Embryonic facial prominence (tissue), 1 donor: ENCODE data around the gene PTH1R.
"Not testable (repeated sequence)": the region's sequence is repeated elsewhere in the genome, so short reads cannot be mapped to it uniquely, and the experiment has no call there.

Experiments
- DNase-seq: peaks from one replicate; pipeline ENCODE4 v3.0.0-alpha.2; 2016; ENCODE audit errors: extremely low spot score

Gene PTH1R

GRCh38 chr3:46899151-46900006, 21.9 kb downstream of the PTH1R start:
- no peak for DNase-seq

GRCh38 chr3:46900007-46900292, 22.4 kb downstream of the PTH1R start:
- DNase-seq, result no peak

- DNase-seq, result no peak
Observed at GRCh38 chr3:46900356-46900755, 22.8 kb downstream of the PTH1R start.

GRCh38 chr3:46901061-46901460, 23.5 kb downstream of the PTH1R start:
- no peak for DNase-seq

- no peak for DNase-seq
Observed at GRCh38 chr3:46901591-46902187, 24.2 kb downstream of the PTH1R start.

GRCh38 chr3:46902188-46902631, 24.7 kb downstream of the PTH1R start:
- no peak for DNase-seq

- no peak for DNase-seq
Observed at GRCh38 chr3:46903341-46904302, 26.1 kb downstream of the PTH1R start.

- DNase-seq, result no peak
Observed at GRCh38 chr3:46904303-46905212, 27.0 kb downstream of the PTH1R start.

GRCh38 chr3:46905213-46905560, 27.7 kb downstream of the PTH1R start:
- DNase-seq, result no peak

GRCh38 chr3:46905661-46906451, 28.3 kb downstream of the PTH1R start:
- no peak for DNase-seq

GRCh38 chr3:46906471-46907058, 29.0 kb downstream of the PTH1R start:
- no peak for DNase-seq

GRCh38 chr3:46907271-46907670, 29.8 kb downstream of the PTH1R start:
- no peak for DNase-seq

- DNase-seq, result no peak
Observed at GRCh38 chr3:46907960-46908293, 30.4 kb downstream of the PTH1R start.

GRCh38 chr3:46908294-46908985, 30.9 kb downstream of the PTH1R start:
- no peak for DNase-seq

GRCh38 chr3:46908986-46909534, 31.5 kb downstream of the PTH1R start:
- DNase-seq, result no peak

GRCh38 chr3:46909535-46910161, 32.1 kb downstream of the PTH1R start:
- DNase-seq, result no peak

- DNase-seq, result no peak
Observed at GRCh38 chr3:46910166-46910760, 32.7 kb downstream of the PTH1R start.

- DNase-seq, result not testable (repeated sequence)
Observed at GRCh38 chr3:46910914-46911313, 33.4 kb downstream of the PTH1R start.
